Loucy (cell line): ENCODE measurements around the gene TNFRSF19.

Experiments used
- H2AFZ ChIP-seq: fragments of 200-600 bp; sonication (generic); 2 replicates; pipeline ENCODE4 v1.6.0; 2016; ENCODE audit warnings: antibody characterized with exemption, mild to moderate bottlenecking, low read length, moderate library complexity
- H3F3A ChIP-seq: fragments of 200-600 bp; 2 replicates; pipeline ENCODE4 v1.6.0; 2016; ENCODE audit warnings: antibody characterized with exemption, low read depth, mild to moderate bottlenecking
- H3K27me3 ChIP-seq: fragments of 200-600 bp; sonication (generic); 2 replicates; pipeline ENCODE4 v1.6.1; 2014; ENCODE audit warnings: low read length, mild to moderate bottlenecking; ENCODE audit not compliant: insufficient read depth, poor library complexity, severe bottlenecking
- H3K36me3 ChIP-seq: fragments of 200-600 bp; sonication (generic); 2 replicates; pipeline ENCODE4 v1.6.1; 2016; ENCODE audit warnings: low read length; ENCODE audit not compliant: insufficient read depth
- H3K4me1 ChIP-seq: fragments of 200-600 bp; sonication (generic); 2 replicates; pipeline ENCODE4 v1.5.1; 2014; ENCODE audit warnings: low read length, mild to moderate bottlenecking; ENCODE audit not compliant: insufficient read depth, poor library complexity, severe bottlenecking
- H3K4me2 ChIP-seq: fragments of 200-600 bp; sonication (generic); 2 replicates; pipeline ENCODE4 v1.6.0; 2014; ENCODE audit warnings: antibody characterized with exemption, low read length, low read depth, mild to moderate bottlenecking; ENCODE audit not compliant: poor library complexity, severe bottlenecking
- H3K4me3 ChIP-seq: fragments of 200-600 bp; sonication (generic); 2 replicates; pipeline ENCODE4 v1.5.1; 2014; ENCODE audit warnings: low read length, mild to moderate bottlenecking, mixed read lengths; ENCODE audit not compliant: poor library complexity, severe bottlenecking
- H3K79me2 ChIP-seq: fragments of 200-600 bp; sonication (generic); 2 replicates; pipeline ENCODE4 v1.6.1; 2014; ENCODE audit warnings: low read length; ENCODE audit not compliant: insufficient read depth
- H3K9ac ChIP-seq: fragments of 200-600 bp; sonication (generic); 2 replicates; pipeline ENCODE4 v1.6.0; 2014; ENCODE audit warnings: mild to moderate bottlenecking, low read depth, low read length, moderate library complexity; ENCODE audit not compliant: poor library complexity, severe bottlenecking
- H3K9me2 ChIP-seq: fragments of 200-600 bp; sonication (generic); replicated peaks from 2 replicates; pipeline ENCODE4 v1.6.1; 2016; ENCODE audit warnings: low read depth, low read length, mixed read lengths
- H3K9me3 ChIP-seq: fragments of 200-600 bp; sonication (generic); 2 replicates; pipeline ENCODE4 v1.6.1; 2014; ENCODE audit warnings: mild to moderate bottlenecking, antibody characterized with exemption, low read length, low read depth; ENCODE audit not compliant: insufficient read depth
- H4K20me1 ChIP-seq: fragments of 200-600 bp; sonication (generic); 2 replicates; pipeline ENCODE4 v1.6.0; 2014; ENCODE audit warnings: antibody characterized with exemption, low read length, mild to moderate bottlenecking; ENCODE audit not compliant: insufficient read depth, poor library complexity, severe bottlenecking
- CTCF ChIP-seq: fragments of 200-600 bp; sonication (generic); conservative IDR thresholded peaks from 2 replicates; pipeline ENCODE4 v1.5.1; 2014; ENCODE audit warnings: mild to moderate bottlenecking, antibody characterized with exemption, low read length
- EZH2phosphoT487 ChIP-seq: fragments of 200-600 bp; IDR thresholded peaks from 2 replicates; pipeline ENCODE4 v1.6.1; 2018; ENCODE audit warnings: antibody characterized with exemption, mild to moderate bottlenecking, moderate library complexity, borderline replicate concordance

The TNFRSF19 gene

GRCh38 chr13:23709536-23709935, 139.3 kb downstream of the TNFRSF19 start:
- Histone ChIP-seq H3K9me2 (no peaks in the 10 kb centered on the region), H3K79me2 (no peaks in the 10 kb centered on the region), H3K4me1 (no peaks in the 10 kb centered on the region), H2AFZ (no peak overlapping the region), H3K9me3 (no peaks in the 10 kb centered on the region), H3F3A (no peaks in the 10 kb centered on the region), H3K4me3 (no peak overlapping the region), H3K36me3 (no peaks in the 10 kb centered on the region), H3K4me2 (no peak overlapping the region), H3K27me3 (no peaks in the 10 kb centered on the region), H3K9ac (no peak overlapping the region), H4K20me1 (no peaks in the 10 kb centered on the region)
- no peak for TF ChIP-seq EZH2phosphoT487
- peak; percentile 34 for TF ChIP-seq CTCF

GRCh38 chr13:23710366-23710765, 140.2 kb downstream of the TNFRSF19 start:
- Histone ChIP-seq H3K4me1 (no peaks in the 10 kb centered on the region), H3K4me3 (no peak overlapping the region), H3K9ac (no peak overlapping the region), H3F3A (no peaks in the 10 kb centered on the region), H3K27me3 (no peaks in the 10 kb centered on the region), H4K20me1 (no peaks in the 10 kb centered on the region), H3K79me2 (no peaks in the 10 kb centered on the region), H2AFZ (no peak overlapping the region), H3K9me3 (no peaks in the 10 kb centered on the region), H3K36me3 (no peaks in the 10 kb centered on the region), H3K4me2 (no peak overlapping the region), H3K9me2 (no peaks in the 10 kb centered on the region)
- TF ChIP-seq CTCF (no peak), EZH2phosphoT487 (no peak)

- TF ChIP-seq CTCF = no peak
- TF ChIP-seq EZH2phosphoT487 = no peak
Measured at GRCh38 chr13:23711355-23711754, 141.1 kb downstream of the TNFRSF19 start.

More at GRCh38 chr13:23711355-23711754, 141.1 kb downstream of the TNFRSF19 start:
- Histone ChIP-seq H3K27me3 (no peaks in the 10 kb centered on the region), H3K9me2 (no peaks in the 10 kb centered on the region), H3K4me2 (no peak overlapping the region), H3K79me2 (no peaks in the 10 kb centered on the region), H2AFZ (no peak overlapping the region), H3K9me3 (no peaks in the 10 kb centered on the region), H3K4me3 (no peak overlapping the region), H3K36me3 (no peaks in the 10 kb centered on the region), H3F3A (no peaks in the 10 kb centered on the region), H3K9ac (no peak overlapping the region), H3K4me1 (no peaks in the 10 kb centered on the region), H4K20me1 (no peaks in the 10 kb centered on the region)
